Activated CD8-positive, alpha-beta memory T cell treated with anti-CD3 and anti-CD28 coated beads, Interleukin-2, amount 50 U/mL, for 24 hours (primary cell): ENCODE measurements around the gene CD99.
"Not testable (repeated sequence)": the region's sequence is repeated elsewhere in the genome, so short reads cannot be mapped to it uniquely, and the experiment has no call there.

Source experiments
- DNase-seq: peaks from one replicate; pipeline ENCODE4 v3.0.0-alpha.2; 2020; ENCODE audit errors: extremely low read depth

The CD99 gene

GRCh38 chrX:2723286-2723879, 32.3 kb downstream of the CD99 start:
- no peak for DNase-seq

- DNase-seq = not testable (repeated sequence)
These were observed 36.2 kb downstream of the CD99 start for GRCh38 chrX:2727264-2727663.

- no peak for DNase-seq
These were observed 41.0 kb downstream of the CD99 start for GRCh38 chrX:2732076-2732475.

GRCh38 chrX:2732649-2733048, 41.6 kb downstream of the CD99 start:
- no peak for DNase-seq

GRCh38 chrX:2733286-2733685, 42.2 kb downstream of the CD99 start:
- DNase-seq = no peak

DNA sequence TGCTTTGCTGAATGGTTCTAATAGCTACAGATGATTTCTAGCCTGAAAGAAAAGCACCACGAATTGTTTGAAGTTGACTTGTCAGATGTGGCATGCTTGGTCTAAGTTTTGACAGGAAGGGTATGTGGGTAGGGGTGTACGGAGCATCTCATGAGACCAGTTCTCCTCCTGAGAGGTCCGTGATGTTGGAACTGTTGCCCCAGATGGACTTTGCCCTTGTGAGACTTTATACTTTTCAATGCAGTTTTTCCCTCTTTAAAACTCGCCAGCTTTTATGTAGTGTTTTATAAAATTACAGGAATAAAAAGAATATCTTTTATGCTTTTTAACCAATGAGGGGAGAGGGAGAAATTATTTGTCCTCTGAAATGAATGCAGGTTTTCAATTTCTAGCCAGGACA, 44.2 kb downstream of the CD99 start:
- DNase-seq = no peak

GRCh38 chrX:2740672-2741071, 49.6 kb downstream of the CD99 start:
- DNase-seq = no peak

DNA sequence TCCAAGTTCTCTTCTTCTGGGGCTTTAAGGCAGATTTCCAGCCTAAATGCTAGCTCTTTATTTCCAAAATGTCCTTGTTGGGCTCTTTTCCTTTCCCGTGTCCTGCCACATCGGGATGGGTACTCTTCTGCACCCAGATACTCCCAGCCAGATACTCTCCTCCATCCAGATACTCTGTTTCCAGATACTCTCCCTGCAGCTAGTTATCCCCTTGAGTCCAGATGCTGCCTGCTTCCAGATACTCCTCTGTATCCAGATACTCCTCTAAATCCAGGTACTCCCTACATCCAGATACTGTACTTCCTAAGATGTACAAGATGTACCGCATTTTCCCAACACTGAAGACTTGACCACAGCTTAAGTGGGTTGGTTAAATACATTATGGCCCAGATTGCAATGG, 50.3 kb downstream of the CD99 start:
- no peak for DNase-seq

DNA sequence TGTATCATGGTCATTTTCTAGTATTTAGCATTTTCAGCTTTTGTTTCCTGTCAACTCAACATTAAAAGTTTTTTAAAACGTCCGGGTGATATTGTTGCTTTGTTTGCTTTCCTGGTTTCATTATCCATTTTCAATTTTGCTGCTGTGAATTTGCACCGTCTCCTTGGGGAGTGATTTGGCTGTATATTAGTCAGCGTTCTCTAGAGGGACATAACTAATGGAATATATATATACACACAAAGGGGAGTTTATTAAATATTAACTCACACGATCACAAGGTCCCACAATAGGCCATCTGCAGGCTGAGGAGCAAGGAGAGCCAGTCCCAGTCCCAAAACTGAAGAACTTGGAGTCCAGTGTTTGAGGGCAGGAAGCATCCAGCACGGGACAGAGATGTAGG, 55.2 kb downstream of the CD99 start:
- DNase-seq = not testable (repeated sequence)

DNA sequence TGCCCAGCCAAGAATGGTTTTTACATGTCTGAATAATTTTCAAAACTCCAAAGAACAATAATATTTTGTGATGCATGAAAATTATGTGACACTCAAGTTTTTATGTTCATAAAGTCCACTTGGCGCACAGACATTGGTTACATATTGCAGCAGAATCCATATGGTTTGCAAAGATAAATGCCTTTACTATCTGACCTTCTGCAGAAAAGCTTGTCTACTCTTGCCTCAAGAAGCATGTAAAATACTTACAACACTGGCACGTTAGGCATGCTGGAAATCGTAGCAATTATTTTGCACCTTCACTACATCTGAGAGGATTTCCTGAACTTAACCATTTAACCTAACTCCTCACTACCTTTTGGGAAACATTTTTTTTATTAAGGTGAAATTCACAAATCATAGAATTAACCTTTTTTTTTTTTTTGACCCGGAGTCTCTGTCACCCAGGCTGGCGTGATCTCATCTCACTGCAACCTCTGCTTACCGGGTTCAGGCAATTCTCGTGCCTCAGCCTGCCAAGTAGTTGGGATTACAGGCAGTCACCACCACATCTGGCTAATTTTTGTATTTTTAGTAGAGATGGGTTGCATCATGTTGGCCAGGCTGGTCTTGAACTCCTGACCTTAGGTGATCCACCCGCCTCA, 57.2 kb downstream of the CD99 start:
- no peak for DNase-seq

DNA sequence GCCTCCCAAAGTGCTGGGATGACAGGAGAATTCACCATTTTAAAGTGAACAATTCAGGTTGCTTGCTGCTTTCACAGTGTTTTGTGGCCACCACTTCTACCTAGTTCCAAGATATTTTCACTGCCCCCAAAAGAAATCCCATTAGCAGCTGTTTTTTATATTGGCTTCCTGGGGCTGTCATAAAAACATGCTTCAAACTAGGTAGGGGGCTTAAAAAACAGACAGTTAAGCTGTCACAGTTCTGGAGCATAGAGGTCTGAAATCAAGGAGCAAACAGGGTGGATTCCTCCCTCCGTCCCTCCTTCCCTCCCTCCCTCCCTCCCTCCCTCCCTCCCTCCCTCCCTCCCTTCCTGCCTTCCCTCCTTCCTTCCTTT, 57.7 kb downstream of the CD99 start:
- no peak for DNase-seq

DNA sequence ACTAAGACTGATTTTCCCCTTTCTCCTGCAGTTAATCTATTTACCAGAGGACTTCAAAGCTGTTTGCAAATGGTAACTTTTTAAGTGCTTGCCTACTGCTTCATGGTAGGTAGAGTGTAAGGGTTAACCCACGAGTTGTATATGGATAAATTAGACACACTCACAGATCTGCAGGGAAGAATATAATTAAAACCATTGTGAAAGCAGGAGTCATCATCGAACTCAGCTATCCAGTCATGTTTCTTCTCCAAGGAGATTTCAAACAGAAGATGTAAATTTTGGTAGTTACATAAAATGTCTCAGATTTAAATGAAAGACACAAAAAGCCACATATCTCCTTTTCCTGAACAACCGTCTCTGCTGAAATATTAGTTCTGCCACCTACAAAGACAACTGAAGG, 60.2 kb downstream of the CD99 start:
- no peak for DNase-seq

DNA sequence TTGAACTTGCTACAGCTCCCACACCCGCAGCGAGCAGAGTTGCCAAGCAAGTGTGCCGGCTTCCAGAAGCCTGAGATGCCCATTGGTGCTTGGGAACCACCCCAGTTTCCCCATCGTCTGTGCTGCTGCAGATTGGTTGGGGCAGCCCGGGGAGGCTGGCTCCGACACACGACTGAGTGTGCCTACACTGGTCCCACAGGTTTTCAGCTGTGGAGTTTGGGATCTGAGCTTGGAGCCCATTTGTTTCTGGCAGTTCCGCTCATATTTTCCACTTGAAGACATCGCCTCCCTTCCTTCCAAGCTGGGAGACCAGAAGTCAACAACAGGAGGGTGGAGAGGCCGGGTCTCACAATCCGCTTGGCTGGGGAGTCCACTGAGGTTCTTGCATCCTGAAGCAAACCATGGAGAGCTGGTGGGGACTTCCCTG, 60.8 kb downstream of the CD99 start, which contains the start of gene XG:
XG (plus strand) TSS at position 167 of the 427 bp plus-strand sequence; CDS start at position 402, 235 bp downstream.
- not testable (repeated sequence) for DNase-seq

- not testable (repeated sequence) for DNase-seq
These were observed 61.3 kb downstream of the CD99 start for GRCh38 chrX:2752441-2752840.

GRCh38 chrX:2755163-2755715, 64.1 kb downstream of the CD99 start:
- not testable (repeated sequence) for DNase-seq

- DNase-seq = no peak
These were observed 65.5 kb downstream of the CD99 start for GRCh38 chrX:2756548-2756947.

DNA sequence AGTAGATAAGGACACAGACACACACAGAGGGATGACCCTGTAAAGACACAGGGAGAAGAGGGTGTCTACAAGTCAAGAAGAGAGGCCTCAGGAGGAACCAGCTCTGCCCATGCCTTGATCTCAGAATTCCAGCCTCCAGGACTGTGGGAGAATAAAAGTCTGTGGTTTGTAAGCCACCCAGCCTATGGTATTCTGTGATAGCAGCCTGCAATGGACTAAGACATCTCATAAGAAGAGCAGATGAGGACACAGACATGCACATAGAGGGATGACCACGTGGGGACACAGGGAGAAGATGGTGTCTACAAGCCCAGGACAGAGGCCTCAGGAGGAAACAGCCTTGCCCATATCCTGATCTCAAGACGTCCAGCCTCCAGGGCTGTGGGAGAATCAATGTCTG, 70.2 kb downstream of the CD99 start:
- no peak for DNase-seq

DNA sequence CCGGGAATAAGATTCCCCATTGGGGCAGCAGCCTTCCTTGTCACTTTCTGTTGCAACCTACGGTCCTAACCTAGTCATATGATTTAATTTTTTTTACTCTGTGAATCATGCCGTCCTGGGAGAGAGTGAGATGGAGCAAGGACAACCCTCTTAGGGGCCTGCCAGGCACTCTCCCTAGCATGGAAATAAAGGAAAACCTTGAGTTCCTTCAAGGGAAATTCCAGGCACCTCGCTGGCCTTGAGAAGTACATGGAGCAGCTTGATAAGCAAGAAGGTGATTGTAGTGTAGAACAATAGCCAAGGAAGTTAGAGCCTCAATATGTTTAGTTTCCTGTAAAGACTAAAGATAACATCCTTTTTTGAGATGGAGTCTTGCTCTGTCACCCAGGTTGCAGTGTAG, 71.6 kb downstream of the CD99 start:
- not testable (repeated sequence) for DNase-seq

GRCh38 chrX:2764766-2765548, 73.9 kb downstream of the CD99 start:
- DNase-seq = not testable (repeated sequence)

DNA sequence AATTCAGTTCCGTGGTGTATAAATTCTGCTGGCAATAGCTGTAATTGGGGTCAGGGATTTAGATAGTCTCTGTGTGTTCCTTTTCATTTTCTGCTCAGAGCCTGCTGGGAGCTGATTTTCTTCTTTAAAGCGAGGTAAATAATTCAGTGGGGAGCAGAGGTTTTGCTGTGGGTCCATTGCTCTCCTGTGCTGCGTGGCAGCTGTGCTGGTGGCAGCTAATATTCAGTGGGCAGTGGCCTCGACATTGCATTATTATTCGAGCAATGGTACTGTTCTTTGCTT, 74.4 kb downstream of the CD99 start:
- no peak for DNase-seq

GRCh38 chrX:2766906-2767305, 75.8 kb downstream of the CD99 start:
- DNase-seq = no peak

DNA sequence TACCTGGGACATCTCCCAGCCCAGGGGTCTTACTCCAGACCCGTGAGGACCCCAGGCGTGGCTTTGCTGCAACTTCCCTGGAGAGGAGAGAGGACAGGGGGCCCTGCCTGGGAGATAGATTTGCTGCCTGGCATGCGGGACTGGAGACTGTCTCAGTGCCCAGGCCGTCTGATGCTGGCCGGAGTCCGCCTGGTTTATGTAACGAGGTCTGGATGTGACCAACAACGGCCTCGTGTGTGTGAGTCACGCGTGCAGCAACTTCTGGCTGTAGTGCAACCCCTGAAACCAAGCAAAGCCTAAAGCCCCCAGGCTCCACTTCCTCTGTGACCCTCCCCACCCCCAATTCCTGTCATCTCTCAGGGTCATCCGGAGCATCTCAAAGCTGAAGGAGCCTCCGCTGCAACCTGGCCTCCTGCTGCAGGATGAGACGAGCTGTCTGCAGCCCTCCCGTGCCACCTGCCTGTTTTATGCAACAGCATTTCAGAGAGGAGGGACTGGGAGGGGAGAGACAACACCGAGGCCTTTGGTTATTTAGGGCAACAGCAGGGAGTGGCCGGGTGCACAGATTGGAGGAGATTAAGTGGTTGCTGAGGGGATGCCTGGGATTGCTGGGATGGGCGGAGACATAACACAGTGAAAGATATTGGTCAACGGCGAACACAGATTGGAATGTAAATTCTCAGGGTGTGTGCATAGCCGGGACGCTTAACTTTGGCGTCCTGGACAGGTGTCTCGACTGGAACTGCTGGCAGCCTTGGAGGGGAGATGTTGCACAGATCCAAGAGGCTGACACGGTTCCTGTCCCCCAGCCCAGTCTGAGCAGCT, 76.7 kb downstream of the CD99 start:
- DNase-seq = no peak
